GM10248 (cell line): ENCODE data around the gene CCN6.

Experiments used
- CTCF ChIA-PET: fragments of 300-600 bp; sonication (Branson Sonifier 250); formaldehyde crosslinking; extraction: SDS; loops from one replicate; lab custom pipeline; 2021; ENCODE audit warnings: antibody characterized with exemption; lab: Yijun Ruan, JAX
- POLR2A ChIA-PET: fragments of 350-650 bp; sonication (Branson Sonifier 250); formaldehyde crosslinking; extraction: SDS; loops from one replicate; lab custom pipeline; 2020; ENCODE audit warnings: antibody characterized with exemption; lab: Yijun Ruan, JAX
- DNase-seq: peaks from one replicate; pipeline ENCODE4 v3.0.0; 2012; ENCODE audit errors: extremely low spot score
- TF ChIP-seq, protein P1 (sequence below): IDR thresholded peaks from 2 replicates; pipeline ENCODE4 v1.5.1; 2012; ENCODE audit warnings: mild to moderate bottlenecking, low read depth; ENCODE audit errors: extremely low read depth, missing control alignments, control extremely low read depth

Gene CCN6

DNA sequence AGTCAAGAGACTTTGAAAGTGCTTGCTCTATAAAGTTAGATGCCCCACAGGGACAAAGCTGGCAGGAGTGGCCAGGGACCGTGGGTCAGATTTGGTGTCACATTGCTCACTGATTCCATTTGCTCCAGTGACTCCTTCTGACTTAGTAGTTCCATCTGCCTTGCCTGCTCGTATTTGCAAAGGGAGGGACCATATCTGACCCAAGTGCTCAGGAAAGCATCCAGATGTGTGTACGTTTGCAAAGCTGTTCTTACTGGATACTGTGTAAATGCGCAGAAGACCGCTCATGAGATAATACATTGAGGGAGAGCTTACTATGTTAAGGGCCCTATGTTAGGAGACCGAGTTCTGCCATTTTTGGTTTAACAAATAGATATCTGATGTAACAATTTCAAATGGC, 21.2 kb upstream of the CCN6 start:
- DNase-seq: no peak
- POLR2A ChIA-PET: no interaction called here
- TF ChIP-seq, protein P1, sequence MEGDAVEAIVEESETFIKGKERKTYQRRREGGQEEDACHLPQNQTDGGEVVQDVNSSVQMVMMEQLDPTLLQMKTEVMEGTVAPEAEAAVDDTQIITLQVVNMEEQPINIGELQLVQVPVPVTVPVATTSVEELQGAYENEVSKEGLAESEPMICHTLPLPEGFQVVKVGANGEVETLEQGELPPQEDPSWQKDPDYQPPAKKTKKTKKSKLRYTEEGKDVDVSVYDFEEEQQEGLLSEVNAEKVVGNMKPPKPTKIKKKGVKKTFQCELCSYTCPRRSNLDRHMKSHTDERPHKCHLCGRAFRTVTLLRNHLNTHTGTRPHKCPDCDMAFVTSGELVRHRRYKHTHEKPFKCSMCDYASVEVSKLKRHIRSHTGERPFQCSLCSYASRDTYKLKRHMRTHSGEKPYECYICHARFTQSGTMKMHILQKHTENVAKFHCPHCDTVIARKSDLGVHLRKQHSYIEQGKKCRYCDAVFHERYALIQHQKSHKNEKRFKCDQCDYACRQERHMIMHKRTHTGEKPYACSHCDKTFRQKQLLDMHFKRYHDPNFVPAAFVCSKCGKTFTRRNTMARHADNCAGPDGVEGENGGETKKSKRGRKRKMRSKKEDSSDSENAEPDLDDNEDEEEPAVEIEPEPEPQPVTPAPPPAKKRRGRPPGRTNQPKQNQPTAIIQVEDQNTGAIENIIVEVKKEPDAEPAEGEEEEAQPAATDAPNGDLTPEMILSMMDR: no peak
- CTCF ChIA-PET: interaction anchor here (0.8 to 4.8 kb wide), 4 partner anchors 9 to 322 kb away, joined by 3 to 34 read pairs (median 4); no protein-coding TSS in a partner anchor

DNA sequence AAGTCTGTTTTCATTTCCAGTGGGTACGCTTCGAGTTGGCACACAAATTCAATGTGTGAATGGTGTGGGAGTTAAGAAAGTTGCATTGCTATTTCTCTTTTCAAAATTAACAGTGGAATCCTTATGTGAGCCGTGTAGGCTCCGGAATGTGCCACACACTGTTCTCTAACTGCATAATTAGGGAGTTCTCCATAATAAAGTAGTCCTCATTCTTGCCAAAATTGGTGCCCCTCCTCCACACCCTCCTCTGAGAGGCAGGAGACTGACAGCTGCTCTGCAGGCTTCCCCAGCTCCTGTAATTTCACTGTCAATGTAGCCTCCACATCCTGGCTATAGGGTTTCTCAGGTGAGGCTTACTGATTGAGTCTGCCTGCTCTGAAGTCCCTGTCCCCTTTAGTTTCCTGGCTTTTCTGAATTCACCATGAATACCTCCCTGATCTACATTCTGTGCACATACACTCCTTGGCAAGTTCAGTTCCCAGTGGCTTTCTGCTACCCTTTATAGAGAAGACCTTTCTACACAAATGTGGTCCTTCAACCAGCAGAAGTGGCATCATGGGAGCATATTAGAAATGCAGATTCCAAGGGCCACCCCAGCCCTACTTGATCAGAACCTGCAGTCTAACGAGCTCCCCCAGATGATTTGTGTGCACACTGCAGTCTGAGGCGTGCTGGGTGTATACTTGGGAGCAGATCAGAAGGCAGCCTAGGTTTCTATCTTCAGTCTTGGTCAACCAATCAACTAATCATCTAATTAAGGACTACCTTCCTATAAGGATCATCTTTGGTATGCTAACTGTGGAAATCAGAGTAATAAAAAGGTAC, 19.9 kb upstream of the CCN6 start:
- ChIA-PET POLR2A (no interaction called here), CTCF (interaction anchor here (1.3 to 4.8 kb wide), 3 partner anchors 9 to 324 kb away, joined by 3 to 34 read pairs (median 4); no protein-coding TSS in a partner anchor)
- no peak for DNase-seq
- TF ChIP-seq, protein P1: no peak

DNA sequence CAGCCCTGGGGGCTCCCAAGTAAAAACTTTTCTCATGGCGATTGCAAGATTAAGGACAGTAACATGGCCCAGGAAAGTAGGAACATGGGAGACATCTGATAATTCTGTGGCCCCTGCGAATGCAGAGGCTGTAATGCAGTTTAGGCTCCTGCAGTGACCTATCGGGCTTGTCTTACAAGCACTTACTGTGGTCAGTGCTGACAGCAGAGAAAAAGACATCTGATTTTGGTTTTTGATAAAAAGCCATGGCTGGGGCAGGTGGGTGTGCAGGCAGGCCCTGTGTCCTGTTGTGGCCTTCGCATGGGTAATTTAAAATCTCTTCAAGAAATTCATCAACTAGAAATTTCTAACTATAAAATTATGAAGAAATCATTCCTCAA, 19.3 kb upstream of the CCN6 start:
- DNase-seq: no peak
- TF ChIP-seq, protein P1: no peak
- CTCF ChIA-PET: interaction anchor here (1.4 to 4.8 kb wide), 2 partner anchors 8 to 24 kb away, joined by 3 to 34 read pairs; no protein-coding TSS in a partner anchor
- POLR2A ChIA-PET: no interaction called here

DNA sequence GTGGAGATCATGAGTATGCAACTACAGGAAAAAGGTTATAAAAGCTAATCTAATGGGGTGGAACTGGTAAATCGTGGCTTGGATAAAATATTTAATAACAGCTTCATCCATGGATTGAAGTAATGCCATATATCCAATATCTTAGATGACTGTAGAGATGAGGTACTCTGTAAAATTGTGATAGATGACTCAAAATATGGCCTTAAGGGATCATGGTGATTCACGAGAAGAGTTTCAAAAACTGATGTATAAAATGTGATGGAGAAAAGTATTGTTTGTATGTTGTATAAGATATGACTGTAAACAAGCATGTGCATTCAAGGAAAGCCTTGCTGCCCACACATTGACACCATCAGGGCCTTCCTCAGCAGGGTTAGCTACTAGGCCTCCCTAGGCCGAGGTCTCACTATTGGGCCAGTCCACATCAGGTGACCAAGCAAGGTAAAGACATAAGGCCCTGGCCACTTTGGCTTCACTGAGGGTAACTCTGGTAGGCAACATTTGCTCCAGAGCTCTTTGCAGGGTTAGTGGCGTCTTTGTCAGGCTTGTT, 17.7 kb upstream of the CCN6 start:
- POLR2A ChIA-PET: no interaction called here

DNA sequence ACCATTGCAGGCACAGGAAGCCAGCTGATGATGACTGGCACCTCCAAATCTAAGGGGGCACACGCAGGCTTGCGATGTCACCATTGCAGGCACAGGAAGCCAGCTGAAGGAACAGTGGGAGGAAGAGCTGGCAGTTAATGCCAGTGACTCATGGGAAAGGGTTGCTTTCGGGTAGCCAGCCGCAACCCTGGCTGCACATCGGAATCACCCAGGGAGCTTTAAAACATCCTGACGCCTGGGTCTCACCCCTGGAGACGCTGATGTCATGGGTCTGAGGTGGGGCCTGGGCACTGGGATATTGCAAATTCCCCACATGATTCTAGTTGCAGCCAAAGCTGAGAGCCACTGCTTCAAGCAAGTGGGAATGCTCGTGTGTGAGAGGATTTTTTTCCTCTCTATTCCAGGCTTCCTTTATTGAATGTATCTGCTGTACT, 16.1 kb upstream of the CCN6 start:
- CTCF ChIA-PET: interaction anchor here (1.0 to 2.6 kb wide), 4 partner anchors 10 to 317 kb away, joined by 3 to 19 read pairs (median 5); no protein-coding TSS in a partner anchor
- POLR2A ChIA-PET: no interaction called here

More for the DNA sequence above, 17.7 kb upstream of the CCN6 start:
- TF ChIP-seq, protein P1: no peak
- CTCF ChIA-PET: interaction anchor here (1.1 to 1.3 kb wide), 3 partner anchors 8 to 45 kb away, joined by 3 to 7 read pairs (median 3); no protein-coding TSS in a partner anchor
- DNase-seq: no peak

DNA sequence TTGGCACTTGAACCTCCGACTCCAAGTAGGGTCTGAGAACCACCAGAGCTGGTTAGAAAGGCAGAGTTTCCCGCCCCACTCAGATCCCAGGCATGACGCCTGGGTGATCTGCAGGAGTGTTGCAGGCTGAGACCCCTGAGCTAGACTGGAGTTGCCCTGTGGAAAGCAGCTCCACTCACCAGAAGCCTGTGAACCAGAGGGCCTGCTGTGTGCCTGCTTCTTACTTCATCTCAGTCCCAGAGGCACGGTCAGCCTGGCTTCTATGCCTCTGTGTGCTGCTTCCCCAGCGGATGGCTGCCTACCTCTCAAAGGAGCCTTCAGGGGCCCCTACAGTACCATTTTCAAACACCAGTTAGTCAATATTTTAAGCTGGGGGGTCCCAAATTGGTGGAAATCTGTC, 15.6 kb upstream of the CCN6 start:
- ChIA-PET CTCF (interaction anchor here (1.0 to 2.6 kb wide), 6 partner anchors 10 to 317 kb away, joined by 3 to 19 read pairs (median 4); no protein-coding TSS in a partner anchor), POLR2A (no interaction called here)
- TF ChIP-seq, protein P1: no peak
- no peak for DNase-seq

More for the DNA sequence above, 16.1 kb upstream of the CCN6 start:
- DNase-seq: no peak
- TF ChIP-seq, protein P1: no peak
